Activated CD4-positive, alpha-beta T cell treated with anti-CD3 and anti-CD28 coated beads for 4 hours (primary cell): Measurements from ENCODE around the gene PREX1.
"Not testable (repeated sequence)": the region's sequence is repeated elsewhere in the genome, so short reads cannot be mapped to it uniquely, and the experiment has no call there.

ENCODE experiments used
- DNase-seq, 2 donors: peaks; one replicate each; pipeline ENCODE4 v3.0.0-alpha.2; 2020

Gene PREX1

GRCh38 chr20:48770700-48771442 lies 56.9 kb downstream of the PREX1 start:
- no peak for DNase-seq

- DNase-seq: peak; percentile 91 to 92
These were observed 58.5 kb downstream of the PREX1 start for GRCh38 chr20:48769069-48769983.

GRCh38 chr20:48766961-48767960 lies 60.5 kb downstream of the PREX1 start:
- DNase-seq: peak in 1 of 2 donors; percentile 39

GRCh38 chr20:48766205-48766604 lies 61.6 kb downstream of the PREX1 start:
- DNase-seq: no peak

- no peak for DNase-seq
These were observed 62.4 kb downstream of the PREX1 start for GRCh38 chr20:48765359-48765758.

- no peak for DNase-seq
These were observed 64.4 kb downstream of the PREX1 start for GRCh38 chr20:48763216-48763914.

- no peak for DNase-seq
These were observed 65.9 kb downstream of the PREX1 start for GRCh38 chr20:48761874-48762273.

- DNase-seq: peak; percentile 38 to 52
These were observed 66.6 kb downstream of the PREX1 start for GRCh38 chr20:48761023-48761785.

- DNase-seq: peak; percentile 64 to 75
These were observed 67.3 kb downstream of the PREX1 start for GRCh38 chr20:48760403-48760983.

- no peak for DNase-seq
These were observed 68.1 kb downstream of the PREX1 start for GRCh38 chr20:48759631-48760245.

- DNase-seq: no peak
These were observed 69.5 kb downstream of the PREX1 start for GRCh38 chr20:48758206-48758820.

- DNase-seq: not testable (repeated sequence)
These were observed 71.0 kb downstream of the PREX1 start for GRCh38 chr20:48756774-48757173.

GRCh38 chr20:48754292-48754691 lies 73.5 kb downstream of the PREX1 start:
- no peak for DNase-seq

GRCh38 chr20:48752963-48753362 lies 74.8 kb downstream of the PREX1 start:
- no peak for DNase-seq

GRCh38 chr20:48751871-48752270 lies 75.9 kb downstream of the PREX1 start:
- no peak for DNase-seq

- DNase-seq: peak; percentile 31 to 46
These were observed 76.7 kb downstream of the PREX1 start for GRCh38 chr20:48750941-48751635.

- DNase-seq: no peak
These were observed 77.4 kb downstream of the PREX1 start for GRCh38 chr20:48750376-48750775.

GRCh38 chr20:48749437-48749836 lies 78.4 kb downstream of the PREX1 start:
- no peak for DNase-seq

GRCh38 chr20:48748556-48748955 lies 79.2 kb downstream of the PREX1 start:
- DNase-seq: no peak
